Measurements from ENCODE around the gene DLGAP1. TPM values are rescaled to one million over a fixed set of nuclear protein-coding genes. Genes with fewer than 3 reads are reported as not detected.
"Not testable (repeated sequence)": the region's sequence is repeated elsewhere in the genome, so short reads cannot be mapped to it uniquely, and the experiment has no call there.

Gene DLGAP1
- total RNA-seq, 1 donor from 2014 or later = 7.2 TPM

DNA sequence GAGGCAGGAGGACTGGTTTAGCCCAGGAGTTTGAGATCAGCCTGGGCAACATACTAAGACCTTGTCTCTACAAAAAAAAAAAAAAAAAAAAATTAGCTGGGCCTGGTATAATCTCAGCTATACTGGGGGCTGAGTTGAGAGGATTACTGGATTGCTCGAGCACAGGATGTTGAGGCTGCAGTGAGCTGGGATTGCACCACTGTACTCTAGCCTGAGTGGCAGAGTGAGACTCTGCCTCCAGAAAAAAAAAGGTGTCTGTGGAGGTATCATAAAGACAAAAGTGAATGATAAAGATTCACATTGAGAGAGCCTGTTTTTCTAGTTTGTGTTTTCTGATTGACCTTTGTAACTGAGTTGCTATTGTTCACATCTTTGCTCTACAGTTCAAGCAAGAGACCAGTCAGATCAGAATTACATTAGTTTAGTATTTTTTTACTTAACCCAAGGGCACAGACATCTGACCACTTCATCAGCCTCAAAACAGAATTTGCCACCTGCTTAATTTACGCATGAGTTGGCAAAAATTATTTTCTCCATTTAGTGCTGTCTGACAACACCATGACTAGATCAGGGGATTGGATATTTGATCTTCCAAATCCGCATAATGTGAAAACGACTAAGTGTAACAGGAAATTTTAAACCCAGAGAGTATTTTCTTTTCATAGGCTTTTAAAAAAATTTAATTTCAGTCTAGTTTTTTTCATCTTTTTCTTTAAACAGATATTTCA, 734.1 kb downstream of the DLGAP1 start:
- DNase-seq (ENCODE audit: low read depth) = peak; percentile 19

- no peak for DNase-seq (ENCODE audit: low read depth)
Observed at GRCh38 chr18:3720159-3720558, 734.9 kb downstream of the DLGAP1 start.

DNA sequence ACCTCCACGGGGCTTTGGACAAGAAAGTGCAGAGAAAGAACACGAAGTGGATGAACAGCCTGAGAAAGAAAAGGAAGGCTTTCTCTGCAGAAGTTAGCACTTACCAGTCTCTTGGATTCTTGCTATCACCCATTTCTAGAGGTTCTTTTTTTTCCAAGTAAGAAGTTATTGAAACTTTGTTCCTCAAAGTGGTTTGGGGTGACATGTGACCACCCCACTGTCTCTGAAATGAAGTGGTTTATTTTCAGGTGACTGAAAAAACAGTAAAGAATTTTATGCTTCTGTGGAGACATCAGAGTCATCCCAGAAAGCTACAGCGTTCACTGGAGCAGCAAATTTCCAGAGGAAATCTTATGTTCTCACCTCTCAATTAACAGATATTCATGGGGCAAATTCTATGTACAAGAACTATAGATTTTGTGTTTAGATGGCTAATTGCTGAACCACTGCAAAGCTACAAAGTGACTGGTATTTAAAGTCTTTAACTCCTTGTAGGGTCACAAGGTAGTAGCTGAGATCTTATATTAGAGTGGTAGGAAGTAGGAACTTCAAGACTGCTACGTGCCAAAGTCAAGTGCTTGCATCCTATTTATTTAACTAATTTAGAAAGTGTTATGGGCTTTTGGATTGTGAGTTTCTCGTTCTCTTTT, 737.6 kb downstream of the DLGAP1 start:
- no peak for DNase-seq (ENCODE audit: low read depth)

DNA sequence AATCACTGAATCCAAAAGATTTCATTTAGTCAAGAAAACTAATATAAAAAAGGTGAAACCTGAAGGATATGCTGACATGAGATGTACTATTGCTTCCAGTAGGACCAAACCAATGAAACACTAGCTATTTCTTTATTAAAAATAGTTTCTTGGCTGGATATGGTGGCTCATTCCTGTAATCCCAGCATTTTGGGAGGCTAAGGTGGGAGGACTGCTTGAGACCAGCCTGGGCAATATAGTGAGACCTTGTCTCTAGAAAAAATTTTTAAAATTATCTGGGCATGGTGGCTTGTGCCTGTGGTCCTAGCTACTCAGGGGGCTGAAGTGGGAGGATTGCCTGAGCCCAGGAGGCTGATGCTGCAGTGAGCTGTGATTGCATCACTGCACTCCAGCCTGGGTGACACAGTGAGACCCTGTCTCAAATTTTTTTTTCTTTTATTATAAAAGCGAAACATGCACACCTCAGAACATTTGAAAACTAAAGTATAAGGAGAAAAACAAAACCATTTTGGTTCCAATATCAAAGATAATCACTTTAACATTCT, 738.9 kb downstream of the DLGAP1 start:
- no peak for DNase-seq (ENCODE audit: low read depth)

DNA sequence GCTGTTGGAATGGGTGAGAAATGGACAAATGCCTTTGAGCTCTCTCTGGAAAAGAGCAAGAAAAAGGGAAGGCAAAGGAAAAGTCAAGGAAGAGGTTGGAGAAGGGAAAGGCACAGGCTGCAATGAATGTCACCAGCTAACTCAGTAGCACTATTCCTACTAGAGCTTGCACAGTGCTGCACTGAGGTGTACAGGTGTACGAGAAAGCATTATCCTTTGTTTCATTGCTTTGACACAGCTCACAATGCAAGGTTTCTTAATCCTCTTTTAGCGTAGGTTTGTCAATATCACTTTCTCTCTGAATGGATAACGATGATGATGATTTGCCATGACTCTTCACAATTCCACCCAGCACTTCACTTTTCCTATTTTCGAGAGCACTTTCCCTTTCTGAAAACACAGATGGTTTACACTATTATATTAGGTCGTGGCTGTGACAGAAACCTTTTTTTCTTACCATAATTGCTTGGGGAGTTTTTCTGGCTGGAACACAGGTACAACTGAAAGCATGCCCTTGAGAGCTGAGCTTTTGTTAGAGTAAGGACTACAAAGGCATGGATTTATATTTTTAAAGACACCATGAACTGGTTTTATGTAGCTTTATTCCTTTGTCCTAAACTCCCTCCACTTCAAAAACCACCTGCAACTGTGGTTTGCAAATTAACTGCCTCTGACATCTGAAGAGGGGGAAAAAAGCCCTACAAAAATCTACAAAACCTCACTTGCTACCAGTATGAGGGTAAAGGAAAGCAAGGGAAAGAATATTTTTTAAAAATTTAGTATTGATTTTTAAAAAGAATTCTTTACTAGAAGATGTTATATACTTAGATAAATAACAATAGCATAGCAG, 739.7 kb downstream of the DLGAP1 start:
- no peak for DNase-seq (ENCODE audit: low read depth)

- DNase-seq (ENCODE audit: low read depth) = no peak
Observed at GRCh38 chr18:3713708-3714107, 741.4 kb downstream of the DLGAP1 start.

DNA sequence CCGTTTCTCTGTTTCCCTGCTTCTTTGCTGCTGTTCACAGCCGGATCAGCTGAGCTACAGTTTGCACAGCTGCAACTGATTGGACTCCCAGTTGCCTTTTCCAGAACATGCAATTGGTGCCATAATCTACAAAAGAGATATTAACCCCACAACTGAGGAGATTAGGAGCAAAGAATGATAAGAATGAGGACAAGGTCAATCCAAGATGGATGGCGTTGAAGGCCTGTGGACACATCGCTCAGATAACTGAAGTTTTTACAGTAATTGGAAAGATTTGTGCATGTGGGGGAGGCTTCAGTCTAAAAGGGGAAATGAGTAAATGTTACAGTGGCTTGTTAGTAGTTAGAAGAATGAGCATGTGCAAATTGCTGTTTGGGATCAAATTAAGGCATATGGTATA, 741.9 kb downstream of the DLGAP1 start:
- no peak for DNase-seq (ENCODE audit: low read depth)

- no peak for DNase-seq (ENCODE audit: low read depth)
Observed at GRCh38 chr18:3712491-3712890, 742.6 kb downstream of the DLGAP1 start.

GRCh38 chr18:3710712-3711301, 744.3 kb downstream of the DLGAP1 start:
- DNase-seq (ENCODE audit: low read depth) = peak; percentile 93

GRCh38 chr18:3709205-3709604, 745.9 kb downstream of the DLGAP1 start:
- DNase-seq (ENCODE audit: low read depth) = no peak

GRCh38 chr18:3706279-3707097, 748.6 kb downstream of the DLGAP1 start:
- no peak for DNase-seq (ENCODE audit: low read depth)

GRCh38 chr18:3704556-3705344, 750.4 kb downstream of the DLGAP1 start:
- peak; percentile 69 for DNase-seq (ENCODE audit: low read depth)

- DNase-seq (ENCODE audit: low read depth) = peak; percentile 69
Observed at GRCh38 chr18:3703732-3704176, 751.4 kb downstream of the DLGAP1 start.

DNA sequence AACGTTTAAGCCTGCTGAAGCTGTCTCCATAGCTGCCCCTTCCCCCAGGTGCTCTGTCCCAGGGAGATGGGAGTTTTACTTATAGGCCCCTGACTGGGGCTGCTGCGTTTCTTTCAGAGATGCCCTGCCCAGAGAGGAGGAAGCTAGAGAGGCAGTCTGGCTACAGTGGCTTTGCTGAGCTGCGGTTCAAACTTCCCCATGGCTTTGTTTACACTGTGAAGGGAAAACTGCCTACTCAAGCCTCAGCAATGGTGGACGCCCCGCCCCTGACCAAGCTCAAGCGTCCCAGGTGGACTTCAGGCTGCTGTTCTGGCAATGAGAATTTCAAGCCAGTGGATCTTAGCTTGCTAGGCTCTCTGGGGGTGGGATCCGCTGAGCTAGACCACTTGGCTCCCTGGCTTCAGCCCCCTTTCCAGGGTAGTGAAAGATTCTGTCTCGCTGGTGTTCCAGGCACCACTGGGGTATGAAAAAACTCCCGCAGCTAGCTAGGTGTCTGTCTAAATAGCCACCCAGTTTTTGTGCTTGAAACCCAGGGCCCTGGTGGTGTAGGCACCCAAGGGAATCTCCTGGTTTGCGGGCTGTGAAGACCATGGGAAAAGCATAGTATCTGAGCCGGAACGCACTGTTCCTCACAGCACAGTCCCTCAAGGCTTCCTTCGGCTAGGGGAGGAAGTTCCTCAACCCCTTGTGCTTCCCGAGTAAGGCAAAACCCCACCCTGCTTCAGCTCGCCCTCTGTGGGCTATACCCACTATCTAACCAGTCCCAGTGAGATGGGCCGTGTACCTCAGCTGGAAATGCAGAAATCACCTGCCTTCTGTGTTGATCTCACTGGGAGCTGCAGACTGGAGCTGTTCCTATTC, 755.2 kb downstream of the DLGAP1 start:
- DNase-seq (ENCODE audit: low read depth) = not testable (repeated sequence)

DNA sequence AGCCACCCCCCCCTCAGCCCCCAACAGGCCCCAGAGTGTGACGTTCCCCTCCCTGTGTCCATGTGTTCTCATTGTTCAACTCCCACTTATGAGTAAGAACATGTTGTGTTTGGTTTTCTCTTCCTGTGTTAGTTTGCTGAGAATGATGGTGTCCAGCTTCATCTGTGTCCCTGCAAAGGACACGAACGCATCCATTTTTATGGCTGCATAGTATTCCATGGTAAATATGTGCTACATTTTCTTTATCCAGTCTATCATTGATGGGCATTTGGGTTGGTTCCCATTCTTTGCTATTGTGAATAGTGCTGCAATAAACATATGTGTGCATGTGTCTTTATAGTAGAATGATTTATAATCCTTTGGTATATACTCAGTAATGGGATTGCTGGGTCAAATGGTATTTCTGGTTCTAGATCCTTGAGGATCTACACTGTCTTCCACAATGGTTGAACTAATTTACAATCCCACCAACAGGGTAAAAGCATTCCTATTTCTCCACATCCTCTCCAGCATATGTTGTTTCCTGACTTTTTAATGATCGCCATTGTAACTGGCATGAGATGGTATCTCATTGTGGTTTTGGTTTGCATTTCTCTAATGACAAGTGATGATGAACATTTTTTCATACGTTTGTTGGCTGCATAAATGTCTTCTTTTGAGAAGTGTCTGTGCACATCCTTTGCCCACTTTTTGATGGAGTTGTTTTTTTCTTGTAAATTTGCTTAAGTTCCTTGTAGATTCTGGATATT, 760.9 kb downstream of the DLGAP1 start:
- DNase-seq (ENCODE audit: low read depth) = not testable (repeated sequence)

DNA sequence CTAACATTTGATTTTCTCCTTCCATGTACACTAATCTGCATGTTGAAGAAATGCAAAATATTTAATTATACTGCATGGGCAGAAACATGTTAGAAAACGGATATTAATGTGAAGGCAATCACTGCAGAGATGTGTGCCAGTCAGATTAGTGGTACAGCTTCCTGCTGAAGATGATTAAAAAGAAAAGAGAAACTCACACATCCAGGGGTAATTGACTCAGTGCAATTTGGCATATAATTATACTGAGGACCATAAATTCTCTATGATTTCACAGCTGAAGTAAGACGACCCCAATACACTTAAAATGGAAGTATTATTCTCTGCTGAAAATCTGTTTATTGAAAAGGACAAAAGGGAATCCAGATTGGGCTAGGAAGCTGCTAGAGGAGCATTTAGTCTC, 761.7 kb downstream of the DLGAP1 start:
- no peak for DNase-seq (ENCODE audit: low read depth)

DNA sequence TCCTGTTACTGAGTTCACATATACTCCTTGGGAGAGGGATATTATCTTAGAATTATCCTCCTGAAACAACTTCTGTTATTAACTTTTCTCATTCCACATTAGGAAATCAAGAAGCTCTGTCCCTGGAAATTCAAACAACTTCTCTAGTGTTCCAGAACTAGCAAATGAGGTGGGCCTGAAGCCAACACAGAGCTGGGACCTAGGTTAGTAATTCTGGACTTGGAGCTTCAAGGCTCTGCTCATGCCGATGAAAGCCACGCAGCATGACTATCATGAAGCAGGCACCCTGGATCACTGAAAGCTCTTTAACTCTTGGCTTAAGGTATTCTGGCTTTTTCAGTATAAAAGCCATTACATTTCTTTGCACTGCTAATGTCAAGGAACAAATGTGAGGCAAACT, 762.4 kb downstream of the DLGAP1 start:
- DNase-seq (ENCODE audit: low read depth) = peak; percentile 51

DNA sequence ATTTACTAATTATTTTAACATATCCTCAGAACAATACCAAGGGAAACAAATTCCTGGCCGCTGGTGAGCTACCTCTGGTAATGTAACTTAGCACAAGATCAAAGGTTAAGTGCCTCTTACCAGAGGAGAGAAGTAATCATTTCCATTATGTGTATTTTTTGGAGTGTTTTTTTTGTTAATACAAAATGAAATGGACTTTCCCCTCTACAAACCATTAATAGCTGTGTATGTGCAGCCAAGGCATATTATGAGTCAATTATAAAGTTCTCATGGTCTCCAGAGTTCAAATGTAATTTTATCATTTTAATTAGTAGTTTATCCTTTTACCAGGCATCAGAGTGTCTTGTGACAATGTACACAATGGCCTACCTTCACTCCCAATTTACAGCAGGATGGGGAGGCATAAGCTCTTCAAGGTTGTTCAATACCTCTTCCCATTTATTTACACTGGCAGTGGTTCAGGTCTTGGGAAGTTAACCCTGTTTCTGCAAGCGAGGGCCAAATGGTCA, 762.9 kb downstream of the DLGAP1 start:
- peak; percentile 93 for DNase-seq (ENCODE audit: low read depth)

All from renal cortical epithelial cell (primary cell).